C4-2B (cell line): ENCODE data around the gene ATF7IP.
"Not testable (repeated sequence)": the region's sequence is repeated elsewhere in the genome, so short reads cannot be mapped to it uniquely, and the experiment has no call there.

Source experiments
- H3K27ac ChIP-seq: fragments of 450-650 bp; 2 replicates; pipeline ENCODE4 v1.5.1; 2017
- CTCF ChIP-seq: fragments of 450-650 bp; conservative IDR thresholded peaks from 2 replicates; pipeline ENCODE4 v1.5.1; 2017; ENCODE audit warnings: mild to moderate bottlenecking
- ZFX ChIP-seq: fragments of 450-650 bp; IDR thresholded peaks from 2 replicates; pipeline ENCODE4 v1.6.1; 2017

The ATF7IP gene

GRCh38 chr12:14395074-14395778, 29.7 kb downstream of the ATF7IP start:
- no peak overlapping the region for H3K27ac ChIP-seq
- no peak for TF ChIP-seq CTCF
- TF ChIP-seq ZFX = no peak

- no peak overlapping the region for H3K27ac ChIP-seq
- no peak for TF ChIP-seq ZFX
- no peak for TF ChIP-seq CTCF
Observed at GRCh38 chr12:14396071-14396470, 30.6 kb downstream of the ATF7IP start.

- TF ChIP-seq CTCF (no peak), ZFX (no peak)
- H3K27ac ChIP-seq = no peak overlapping the region
Observed at GRCh38 chr12:14399871-14400270, 34.4 kb downstream of the ATF7IP start.

DNA sequence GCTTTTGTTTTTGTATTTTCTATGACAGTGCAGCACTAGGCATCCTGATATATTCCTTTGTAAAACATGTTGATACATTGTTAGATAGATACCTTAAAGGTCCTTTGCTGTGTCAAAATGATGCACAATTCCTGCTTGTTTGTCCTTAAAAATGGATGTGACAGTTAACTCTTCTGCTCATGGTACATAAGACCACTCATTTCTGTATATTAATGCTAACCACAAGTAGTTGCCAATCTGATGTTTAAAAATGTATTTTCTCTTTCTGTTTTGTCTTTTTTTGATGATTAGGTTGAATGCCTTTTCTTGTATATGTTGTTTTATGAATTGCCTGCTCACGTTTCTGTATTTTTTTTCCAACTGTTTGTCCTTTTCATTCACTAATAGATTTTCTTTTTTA, 35.1 kb downstream of the ATF7IP start:
- no peak for TF ChIP-seq CTCF
- no peak for TF ChIP-seq ZFX
- H3K27ac ChIP-seq = no peak overlapping the region

GRCh38 chr12:14401267-14401666, 35.8 kb downstream of the ATF7IP start:
- not testable (repeated sequence) for H3K27ac ChIP-seq

GRCh38 chr12:14402697-14403096, 37.2 kb downstream of the ATF7IP start:
- no peak overlapping the region for H3K27ac ChIP-seq

DNA sequence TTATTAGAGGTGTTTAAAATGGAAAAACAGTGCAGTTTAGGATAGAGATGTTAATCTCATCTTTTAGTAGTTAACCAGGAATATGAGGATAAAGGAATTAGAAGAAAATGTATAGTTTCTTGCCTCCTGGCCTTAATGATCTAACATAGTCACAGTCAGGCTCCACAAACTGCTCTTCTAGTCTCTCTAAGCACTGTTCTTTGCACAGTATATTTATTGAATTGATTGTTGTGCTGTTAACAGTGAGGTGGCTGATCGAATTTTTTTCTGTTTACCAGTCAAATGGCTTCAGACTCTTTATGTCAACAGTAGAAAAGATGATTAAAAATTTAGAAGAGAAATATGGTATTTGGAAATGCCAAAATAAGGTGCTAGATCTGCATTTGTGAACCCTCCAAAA, 37.8 kb downstream of the ATF7IP start:
- TF ChIP-seq ZFX (no peak), CTCF (no peak)
- no peak overlapping the region for H3K27ac ChIP-seq

More at GRCh38 chr12:14402697-14403096, 37.2 kb downstream of the ATF7IP start:
- TF ChIP-seq ZFX (no peak), CTCF (no peak)

DNA sequence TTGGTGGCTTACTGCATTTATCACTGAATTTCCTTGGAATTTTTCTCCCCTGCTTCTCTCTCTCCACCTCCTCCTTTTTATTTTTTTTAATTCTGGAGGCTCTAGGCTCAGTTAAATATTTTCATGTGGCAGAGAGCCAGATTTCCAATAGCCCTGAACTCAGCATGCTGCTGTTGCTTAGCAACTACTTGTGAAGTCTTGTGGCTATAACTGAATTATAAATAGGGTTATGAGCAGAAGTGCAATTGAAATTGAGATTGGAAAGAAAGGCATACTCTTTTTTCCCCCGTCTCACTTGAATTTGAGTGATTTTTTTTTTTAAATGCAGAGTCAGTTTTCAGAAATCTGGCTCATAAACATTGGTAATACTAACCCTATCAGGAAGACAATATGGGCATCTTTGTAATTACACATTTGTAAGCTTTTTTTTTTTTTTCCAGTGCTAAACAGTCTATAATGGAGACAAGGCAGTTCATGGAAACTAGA, 38.3 kb downstream of the ATF7IP start:
- H3K27ac ChIP-seq = no peak overlapping the region

DNA sequence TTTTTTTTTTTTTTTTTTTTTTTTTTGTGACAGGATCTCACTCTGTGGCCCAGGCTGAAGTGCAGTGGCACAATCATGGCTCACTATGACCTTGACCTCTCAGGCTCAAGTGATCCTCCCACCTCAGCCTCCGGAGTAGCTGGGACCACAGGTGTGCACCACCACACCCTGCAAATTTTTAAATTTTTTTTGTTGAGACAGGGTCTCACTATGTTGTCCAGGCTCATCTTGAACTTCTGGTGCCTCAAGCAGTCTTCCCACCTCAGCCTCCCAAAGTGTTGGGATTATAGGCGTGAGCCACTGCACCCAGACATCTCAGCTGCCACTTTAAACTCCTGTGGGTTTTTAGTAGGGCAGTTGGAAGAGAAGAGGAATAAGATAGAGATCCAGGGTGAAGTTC, 39.9 kb downstream of the ATF7IP start:
- H3K27ac ChIP-seq = not testable (repeated sequence)

More for the DNA sequence above, 38.3 kb downstream of the ATF7IP start:
- TF ChIP-seq ZFX = no peak
- no peak for TF ChIP-seq CTCF
